SK-N-DZ (cell line): ENCODE data around the gene TMBIM4. TPM values are rescaled to one million over a fixed set of nuclear protein-coding genes. Genes with fewer than 3 reads are reported as not detected.
"Not testable (repeated sequence)": the region's sequence is repeated elsewhere in the genome, so short reads cannot be mapped to it uniquely, and the experiment has no call there.

ENCODE experiments used
- DNase-seq: peaks from one replicate; pipeline ENCODE4 v3.0.0-alpha.2; 2015; ENCODE audit warnings: low spot score
- polyA plus RNA-seq, 2 experiments: library from polyadenylated mRNA; depleted of rRNA; stranded (reverse); fragments of >200 nt; gene quantifications; 2 replicates each; pipeline ENCODE4 v1.2.3, GENCODE V29; 2014

The TMBIM4 gene
- 30.6 and 47.8 TPM in 2 replicates for polyA plus RNA-seq (2014; cell fraction: cytosol; rRNA removed)
- polyA plus RNA-seq (2014; cell fraction: nucleus; rRNA removed), result 28.9 and 29.5 TPM in 2 replicates

- peak; percentile 96 for DNase-seq
These were observed at the start of gene TMBIM4 for GRCh38 chr12:66169221-66170170. TMBIM4 (minus strand) TSS chr12:66169996; CDS start chr12:66169951, 45 bp downstream.

- DNase-seq, result no peak
These were observed 47.6 kb upstream of the TMBIM4 start for GRCh38 chr12:66217342-66217917.

GRCh38 chr12:66213011-66213410 lies 43.2 kb upstream of the TMBIM4 start:
- DNase-seq, result not testable (repeated sequence)

GRCh38 chr12:66211573-66211972 lies 41.8 kb upstream of the TMBIM4 start:
- not testable (repeated sequence) for DNase-seq

- no peak for DNase-seq
These were observed 41.0 kb upstream of the TMBIM4 start for GRCh38 chr12:66210840-66211239.

- no peak for DNase-seq
These were observed 36.3 kb upstream of the TMBIM4 start for GRCh38 chr12:66206141-66206540.

- no peak for DNase-seq
These were observed 34.0 kb upstream of the TMBIM4 start for GRCh38 chr12:66203820-66204219.

- no peak for DNase-seq
These were observed 30.2 kb upstream of the TMBIM4 start for GRCh38 chr12:66199831-66200509.

GRCh38 chr12:66199141-66199540 lies 29.3 kb upstream of the TMBIM4 start:
- no peak for DNase-seq

- DNase-seq, result no peak
These were observed 27.7 kb upstream of the TMBIM4 start for GRCh38 chr12:66197495-66197921.

GRCh38 chr12:66196806-66197205 lies 27.0 kb upstream of the TMBIM4 start:
- no peak for DNase-seq

- DNase-seq, result no peak
These were observed 25.4 kb upstream of the TMBIM4 start for GRCh38 chr12:66195242-66195641.

- no peak for DNase-seq
These were observed 24.3 kb upstream of the TMBIM4 start for GRCh38 chr12:66194122-66194521.

GRCh38 chr12:66191547-66192126 lies 21.8 kb upstream of the TMBIM4 start:
- no peak for DNase-seq

GRCh38 chr12:66190519-66191370 lies 20.9 kb upstream of the TMBIM4 start:
- DNase-seq, result no peak

- no peak for DNase-seq
These were observed 20.1 kb upstream of the TMBIM4 start for GRCh38 chr12:66189889-66190288.

GRCh38 chr12:66189486-66189843 lies 19.7 kb upstream of the TMBIM4 start:
- no peak for DNase-seq

GRCh38 chr12:66188584-66189485 lies 19.0 kb upstream of the TMBIM4 start, which contains the start of gene IRAK3:
IRAK3 (plus strand) TSS chr12:66189214; CDS start chr12:66189300, 86 bp downstream.
- peak; percentile 32 for DNase-seq

GRCh38 chr12:66187821-66188220 lies 18.0 kb upstream of the TMBIM4 start:
- DNase-seq, result no peak

GRCh38 chr12:66187036-66187435 lies 17.2 kb upstream of the TMBIM4 start:
- DNase-seq, result no peak
